ENCODE measurements around the gene FLCN.
"Not testable (repeated sequence)": the region's sequence is repeated elsewhere in the genome, so short reads cannot be mapped to it uniquely, and the experiment has no call there.

- not testable (repeated sequence) for TF ChIP-seq CTCF (IDR thresholded peaks at IDR 0.05; ENCODE audit: low read length); EZH2 (optimal IDR thresholded peaks at IDR 0.05; ENCODE audit: low read depth, low read length)
Measured at GRCh38 chr17:17277431-17277830, 40.5 kb upstream of the FLCN start.

All from MM.1S (cell line).